Endothelial cell (in vitro differentiated cells): ENCODE measurements around the gene CHMP4B. TPM values are rescaled to one million over a fixed set of nuclear protein-coding genes. Genes with fewer than 3 reads are reported as not detected.

ENCODE experiments used
- DNase-seq: peaks from one replicate; pipeline ENCODE4 v3.0.0; 2021; ENCODE audit warnings: low spot score
- H3K27ac Mint-ChIP-seq: one replicate; pipeline ENCODE4 v1.8.0; 2021; ENCODE audit warnings: mixed read lengths, inconsistent platforms; ENCODE audit not compliant: unreplicated experiment
- H3K27me3 Mint-ChIP-seq: one replicate; pipeline ENCODE4 v1.8.0; 2021; ENCODE audit warnings: mild to moderate bottlenecking, moderate library complexity, mixed read lengths, inconsistent platforms; ENCODE audit not compliant: unreplicated experiment
- H3K36me3 Mint-ChIP-seq: one replicate; pipeline ENCODE4 v1.8.0; 2021; ENCODE audit warnings: mild to moderate bottlenecking, low read depth, mixed read lengths, inconsistent platforms; ENCODE audit not compliant: unreplicated experiment
- H3K4me1 Mint-ChIP-seq: one replicate; pipeline ENCODE4 v1.8.0; 2021; ENCODE audit warnings: mild to moderate bottlenecking, mixed read lengths, inconsistent platforms; ENCODE audit not compliant: unreplicated experiment
- H3K4me3 Mint-ChIP-seq: one replicate; pipeline ENCODE4 v1.8.0; 2021; ENCODE audit warnings: mild to moderate bottlenecking, mixed read lengths, inconsistent platforms; ENCODE audit not compliant: unreplicated experiment
- H3K9me3 Mint-ChIP-seq: one replicate; pipeline ENCODE4 v1.8.0; 2021; ENCODE audit warnings: mixed read lengths, inconsistent platforms; ENCODE audit not compliant: unreplicated experiment
- CTCF ChIP-seq: fragments of 200-600 bp; sonication (generic); IDR thresholded peaks from one replicate; pipeline ENCODE4 v1.5.0; 2021; ENCODE audit warnings: antibody characterized with exemption; ENCODE audit not compliant: unreplicated experiment
- total RNA-seq: library from RNA; stranded (reverse); fragmentation: NEBNext Ultra II Directional; extraction: Animal tissue kit (Norgen Biotek cat#: 25700); gene quantifications from one replicate; pipeline ENCODE4 v1.2.1, GENCODE V29; 2021; ENCODE audit not compliant: unreplicated experiment

The CHMP4B gene
- total RNA-seq, 1 donor from 2014 or later, result 117 TPM

GRCh38 chr20:33868042-33868441 is 56.9 kb downstream of the CHMP4B start:
- no peaks in the 10 kb centered on the region for H3K9me3 Mint-ChIP-seq
- TF ChIP-seq CTCF, result no peak
- peaks cover 2% of the 10 kb centered on the region for H3K4me1 Mint-ChIP-seq
- H3K27ac Mint-ChIP-seq, result no peak overlapping the region
- DNase-seq, result no peak
- peaks cover 8% of the 10 kb centered on the region for H3K27me3 Mint-ChIP-seq
- H3K36me3 Mint-ChIP-seq, result peaks cover 6% of the 10 kb centered on the region
- no peak overlapping the region for H3K4me3 Mint-ChIP-seq

GRCh38 chr20:33868595-33868994 is 57.4 kb downstream of the CHMP4B start:
- no peak for TF ChIP-seq CTCF
- no peak for DNase-seq
- Mint-ChIP-seq H3K27me3 (peaks cover 8% of the 10 kb centered on the region), H3K4me1 (no peaks in the 10 kb centered on the region), H3K27ac (peak overlapping the region; percentile 17), H3K4me3 (no peak overlapping the region), H3K9me3 (no peaks in the 10 kb centered on the region), H3K36me3 (peaks cover 6% of the 10 kb centered on the region)

- Mint-ChIP-seq H3K36me3 (peaks cover 6% of the 10 kb centered on the region), H3K4me1 (no peaks in the 10 kb centered on the region)
Observed at GRCh38 chr20:33869283-33869682, 58.1 kb downstream of the CHMP4B start.

GRCh38 chr20:33871362-33871761 is 60.2 kb downstream of the CHMP4B start:
- Mint-ChIP-seq H3K36me3 (peaks cover 6% of the 10 kb centered on the region), H3K27ac (no peak overlapping the region), H3K27me3 (peaks cover 10% of the 10 kb centered on the region), H3K9me3 (no peaks in the 10 kb centered on the region), H3K4me3 (no peak overlapping the region), H3K4me1 (no peaks in the 10 kb centered on the region)
- DNase-seq, result no peak
- no peak for TF ChIP-seq CTCF

More at GRCh38 chr20:33869283-33869682, 58.1 kb downstream of the CHMP4B start:
- DNase-seq, result no peak
- Mint-ChIP-seq H3K27me3 (peaks cover 9% of the 10 kb centered on the region), H3K27ac (no peak overlapping the region), H3K4me3 (no peak overlapping the region), H3K9me3 (no peaks in the 10 kb centered on the region)
- TF ChIP-seq CTCF, result no peak

- Mint-ChIP-seq H3K27ac (no peak overlapping the region), H3K27me3 (peaks cover 10% of the 10 kb centered on the region), H3K9me3 (no peaks in the 10 kb centered on the region), H3K4me1 (no peaks in the 10 kb centered on the region), H3K36me3 (peaks cover 10% of the 10 kb centered on the region), H3K4me3 (no peak overlapping the region)
- no peak for DNase-seq
- no peak for TF ChIP-seq CTCF
Observed at GRCh38 chr20:33874129-33874528, 63.0 kb downstream of the CHMP4B start.
